H9 (cell line): Measurements from ENCODE around the gene ACTRT3. TPM values are rescaled to one million over a fixed set of nuclear protein-coding genes. Genes with fewer than 3 reads are reported as not detected.

Experiments used
- DNase-seq: peaks from one replicate; pipeline ENCODE4 v3.0.0-alpha.2; 2017
- H2AFZ ChIP-seq: one replicate; pipeline ENCODE4 v1.6.1; 2013; ENCODE audit warnings: mild to moderate bottlenecking, low read length, control low read depth, moderate library complexity
- H2AK5ac ChIP-seq: 2 replicates; pipeline ENCODE4 v1.6.1; 2013; ENCODE audit warnings: low read length, control low read depth, mixed read lengths; ENCODE audit not compliant: insufficient read length
- H2BK120ac ChIP-seq: one replicate; pipeline ENCODE4 v1.6.1; 2013; ENCODE audit warnings: low read depth, mild to moderate bottlenecking, low read length, control low read depth, inconsistent platforms; ENCODE audit not compliant: poor library complexity, severe bottlenecking
- H2BK12ac ChIP-seq: 2 replicates; pipeline ENCODE4 v1.6.1; 2013; ENCODE audit warnings: low read length, control low read depth, mixed read lengths, low read depth; ENCODE audit not compliant: insufficient read length
- H2BK15ac ChIP-seq: 2 replicates; pipeline ENCODE4 v1.6.1; 2013; ENCODE audit warnings: low read depth, low read length, control low read depth
- H2BK20ac ChIP-seq: one replicate; pipeline ENCODE4 v1.6.1; 2013; ENCODE audit warnings: low read depth, mild to moderate bottlenecking, low read length, control low read depth, inconsistent platforms; ENCODE audit not compliant: poor library complexity, severe bottlenecking
- H2BK5ac ChIP-seq: 2 replicates; pipeline ENCODE4 v1.6.1; 2013; ENCODE audit warnings: low read length, control low read depth, mixed read lengths; ENCODE audit not compliant: insufficient read length
- H3K14ac ChIP-seq: 2 replicates; pipeline ENCODE4 v1.6.1; 2013; ENCODE audit warnings: low read length, control low read depth; ENCODE audit not compliant: insufficient read depth
- H3K18ac ChIP-seq: 2 replicates; pipeline ENCODE4 v1.6.1; 2013; ENCODE audit warnings: low read depth, mild to moderate bottlenecking, mixed read lengths, low read length, control low read depth; ENCODE audit not compliant: insufficient read length
- H3K23ac ChIP-seq: 2 replicates; pipeline ENCODE4 v1.6.1; 2013; ENCODE audit warnings: low read length, control low read depth, mixed read lengths, low read depth; ENCODE audit not compliant: insufficient read length
- H3K23me2 ChIP-seq: 2 replicates; pipeline ENCODE4 v1.6.1; 2013; ENCODE audit warnings: low read depth, mild to moderate bottlenecking, mixed read lengths, low read length, control low read depth; ENCODE audit not compliant: insufficient read length, poor library complexity, severe bottlenecking
- H3K27ac ChIP-seq: 2 replicates; pipeline ENCODE4 v1.5.1; 2013; ENCODE audit warnings: low read length, control low read depth, mixed read lengths, low read depth; ENCODE audit not compliant: insufficient read length
- H3K27me3 ChIP-seq: 2 replicates; pipeline ENCODE4 v1.6.1; 2013; ENCODE audit warnings: low read length, control low read depth, inconsistent platforms; ENCODE audit not compliant: insufficient read depth
- H3K4ac ChIP-seq: 2 replicates; pipeline ENCODE4 v1.6.1; 2013; ENCODE audit warnings: low read depth, mild to moderate bottlenecking, control low read depth, inconsistent platforms, low read length, moderate library complexity
- H3K4me1 ChIP-seq: 2 replicates; pipeline ENCODE4 v1.6.1; 2013; ENCODE audit warnings: low read length, control low read depth, inconsistent platforms; ENCODE audit not compliant: insufficient read depth
- H3K4me2 ChIP-seq: 2 replicates; pipeline ENCODE4 v1.6.1; 2013; ENCODE audit warnings: low read length, control low read depth, mixed read lengths; ENCODE audit not compliant: insufficient read length, insufficient read depth
- H3K56ac ChIP-seq: 2 replicates; pipeline ENCODE4 v1.6.1; 2013; ENCODE audit warnings: low read depth, mild to moderate bottlenecking, mixed read lengths, low read length, control low read depth; ENCODE audit not compliant: insufficient read length
- H3K79me1 ChIP-seq: 2 replicates; pipeline ENCODE4 v1.6.1; 2013; ENCODE audit warnings: low read depth, mild to moderate bottlenecking, moderate library complexity, low read length, control low read depth, inconsistent platforms; ENCODE audit not compliant: insufficient read depth, poor library complexity, severe bottlenecking
- H3K79me2 ChIP-seq: 2 replicates; pipeline ENCODE4 v1.6.1; 2013; ENCODE audit warnings: low read length, control low read depth, inconsistent platforms; ENCODE audit not compliant: insufficient read depth
- H3K9ac ChIP-seq: 2 replicates; pipeline ENCODE4 v1.6.1; 2013; ENCODE audit warnings: low read length, control low read depth, mixed read lengths; ENCODE audit not compliant: insufficient read length; ENCODE audit errors: extremely low read depth
- H3K9me3 ChIP-seq: one replicate; pipeline ENCODE4 v1.6.1; 2013; ENCODE audit warnings: low read depth, low read length, inconsistent platforms; ENCODE audit not compliant: control insufficient read depth
- H3T11ph ChIP-seq: one replicate; pipeline ENCODE4 v1.6.1; 2013; ENCODE audit warnings: mild to moderate bottlenecking, low read length, control low read depth, inconsistent platforms
- H4K20me1 ChIP-seq: one replicate; pipeline ENCODE4 v1.6.1; 2013; ENCODE audit not compliant: control insufficient read depth, insufficient read length, insufficient read depth
- H4K5ac ChIP-seq: 2 replicates; pipeline ENCODE4 v1.6.1; 2013; ENCODE audit warnings: low read depth, mild to moderate bottlenecking, mixed read lengths, low read length, control low read depth; ENCODE audit not compliant: insufficient read length
- H4K8ac ChIP-seq: replicated peaks from 2 replicates; pipeline ENCODE4 v1.6.1; 2013; ENCODE audit warnings: low read length, control low read depth, mixed read lengths, low read depth; ENCODE audit not compliant: insufficient read length
- H4K91ac ChIP-seq: 2 replicates; pipeline ENCODE4 v1.6.1; 2013; ENCODE audit warnings: low read depth, mild to moderate bottlenecking, moderate library complexity, mixed read lengths, low read length, control low read depth; ENCODE audit not compliant: insufficient read length
- H3K27ac Mint-ChIP-seq, 3 experiments: 2 replicates in 2 of 3; 3 replicates in 1 of 3; pipeline ENCODE4 v1.8.0; 2020 to 2021; ENCODE audit warnings: mixed read lengths in 3 of 3, mild to moderate bottlenecking in 1 of 3, moderate library complexity in 1 of 3
- H3K27me3 Mint-ChIP-seq: 2 replicates; pipeline ENCODE4 v1.8.0; 2021; ENCODE audit warnings: low read depth, mild to moderate bottlenecking, moderate library complexity, mixed read lengths
- H3K36me3 Mint-ChIP-seq, 3 experiments: 2 replicates in 2 of 3; 3 replicates in 1 of 3; pipeline ENCODE4 v1.8.0; 2020 to 2021; ENCODE audit warnings: low read depth in 3 of 3, mixed read lengths in 3 of 3; ENCODE audit not compliant: insufficient read depth in 1 of 3
- H3K4me1 Mint-ChIP-seq, 2 experiments: 2 replicates each; pipeline ENCODE4 v1.8.0; 2020; ENCODE audit warnings: mixed read lengths in 2 of 2
- H3K4me3 Mint-ChIP-seq, 2 experiments: 2 replicates in 1 of 2; 3 replicates in 1 of 2; pipeline ENCODE4 v1.8.0; 2020 to 2021; ENCODE audit warnings: mild to moderate bottlenecking in 2 of 2, mixed read lengths in 2 of 2, moderate library complexity in 1 of 2
- H3K9me3 Mint-ChIP-seq, 2 experiments: 2 replicates in 1 of 2; 3 replicates in 1 of 2; pipeline ENCODE4 v1.8.0; 2020; ENCODE audit warnings: mild to moderate bottlenecking in 2 of 2, mixed read lengths in 2 of 2, moderate library complexity in 1 of 2
- CTCF ChIP-seq: fragments of 200-600 bp; sonication (generic); conservative IDR thresholded peaks from 3 replicates; pipeline ENCODE4 v1.8.0; 2021; ENCODE audit warnings: antibody characterized with exemption, mild to moderate bottlenecking
- WGBS: extraction: QIAGEN DNeasy Blood & Tissue Kit; methylation state at CpG from one replicate; pipeline ENCODE4 v1.1.7; 2013; ENCODE audit warnings: missing lambda C conversion rate, low lambda C conversion rate, mixed read lengths; ENCODE audit not compliant: insufficient read length; ENCODE audit errors: extremely low coverage; 5-methylcytosine and 5-hydroxymethylcytosine counted together
- total RNA-seq: library from RNA; stranded (reverse); gene quantifications from 2 replicates; pipeline ENCODE4 v1.2.1, GENCODE V29; 2021

Gene ACTRT3
- total RNA-seq, 1 experiment from 2014 or later, result 5.9 TPM

GRCh38 chr3:169772305-169772896 lies 3.0 kb upstream of the ACTRT3 start:
- no peaks in the 10 kb centered on the region for H3K79me1 ChIP-seq
- peak overlapping the region; percentile 94 for H3K18ac ChIP-seq
- WGBS, result no CpG with 5 or more reads among the region's 15 CpGs
- H3K4me1 ChIP-seq, result no peaks in the 10 kb centered on the region
- H4K5ac ChIP-seq, result no peak overlapping the region
- no peak overlapping the region for H4K91ac ChIP-seq
- peak; percentile 79 for DNase-seq
- no peak overlapping the region for H2AK5ac ChIP-seq
- no peaks in the 10 kb centered on the region for H3K23me2 ChIP-seq
- H2BK12ac ChIP-seq, result no peak overlapping the region
- H3K9me3 Mint-ChIP-seq, result no peaks in the 10 kb centered on the region; a peak in 1 of 5 replicates
- peak overlapping the region; percentile 85 for H3K27ac ChIP-seq
- no peak overlapping the region for H2BK20ac ChIP-seq
- peaks cover 7% of the 10 kb centered on the region; the same call in 1 of the 2 replicates for H3K79me2 ChIP-seq
- H2BK5ac ChIP-seq, result no peak overlapping the region
- peaks cover 2 to 30% (median 28%) of the 10 kb centered on the region in 3 experiments; a peak in 6 of 7 replicates for H3K36me3 Mint-ChIP-seq
- no peaks in the 10 kb centered on the region for H3K27me3 ChIP-seq
- no peak overlapping the region for H3K23ac ChIP-seq
- no peaks in the 10 kb centered on the region for H3K9me3 ChIP-seq
- no peaks in the 10 kb centered on the region; the same call in 1 of the 2 replicates for H3K27me3 Mint-ChIP-seq
- H4K20me1 ChIP-seq, result no peaks in the 10 kb centered on the region
- no peak for TF ChIP-seq CTCF
- no peak overlapping the region for H4K8ac ChIP-seq
- H3K4ac ChIP-seq, result no peak overlapping the region; the same call in 1 of the 2 replicates
- peak overlapping the region; percentile 96 for H3K4me2 ChIP-seq
- peak overlapping the region; percentile 80 for H3T11ph ChIP-seq
- no peak overlapping the region for H2AFZ ChIP-seq
- peak overlapping the region; percentile 98 to 100 (median 100) for H3K27ac Mint-ChIP-seq
- H3K4me3 Mint-ChIP-seq, result peak overlapping the region; percentile 94 to 98
- H3K14ac ChIP-seq, result peak overlapping the region; percentile 93
- peak overlapping the region; percentile 93 for H3K9ac ChIP-seq
- H2BK120ac ChIP-seq, result peak overlapping the region; percentile 75
- no peak overlapping the region for H3K56ac ChIP-seq
- peaks cover 28 to 30% of the 10 kb centered on the region in 2 experiments for H3K4me1 Mint-ChIP-seq
- H2BK15ac ChIP-seq, result no peak overlapping the region
